ENCODE data around the gene SULT1C3.
"Not testable (repeated sequence)": the region's sequence is repeated elsewhere in the genome, so short reads cannot be mapped to it uniquely, and the experiment has no call there.

Gene SULT1C3

DNA sequence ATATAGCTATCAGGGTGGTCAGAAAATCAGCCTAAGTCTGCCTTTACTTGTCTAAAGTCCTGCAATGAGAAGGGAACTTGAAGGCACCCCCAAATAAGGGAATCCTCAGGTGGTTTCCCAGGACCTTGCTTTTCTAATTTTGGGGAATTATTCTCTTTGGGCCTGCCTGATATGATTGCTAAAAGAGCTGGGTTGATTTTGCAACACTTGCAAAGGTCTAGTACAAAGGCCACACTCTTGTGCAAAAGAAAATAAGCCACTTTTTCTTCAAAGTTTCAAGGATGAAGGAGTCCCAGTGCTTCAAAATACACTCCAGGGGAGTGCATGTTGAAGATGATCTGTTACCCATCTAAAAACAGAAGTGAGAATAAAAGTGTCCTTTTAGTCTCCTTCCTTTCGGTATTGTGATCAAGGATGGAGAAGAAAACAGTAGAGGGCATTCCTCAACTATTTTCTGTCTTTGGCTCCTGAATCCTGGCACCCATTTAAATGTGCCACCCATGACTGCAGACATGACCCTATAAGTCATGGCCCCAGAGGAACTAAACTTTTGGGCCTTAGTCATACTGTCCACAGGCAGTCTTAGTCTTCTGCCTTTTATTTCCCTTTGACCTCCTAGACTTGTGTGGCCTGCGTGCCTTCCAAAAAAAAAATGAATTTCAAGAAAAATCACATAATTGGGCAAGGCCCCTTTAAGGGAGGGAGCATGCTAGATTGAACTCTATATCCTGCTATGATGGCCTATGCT, 5.1 kb downstream of the SULT1C3 start:
- DNase-seq (ENCODE audit: low read depth in 2 of 2) = no peak

DNA sequence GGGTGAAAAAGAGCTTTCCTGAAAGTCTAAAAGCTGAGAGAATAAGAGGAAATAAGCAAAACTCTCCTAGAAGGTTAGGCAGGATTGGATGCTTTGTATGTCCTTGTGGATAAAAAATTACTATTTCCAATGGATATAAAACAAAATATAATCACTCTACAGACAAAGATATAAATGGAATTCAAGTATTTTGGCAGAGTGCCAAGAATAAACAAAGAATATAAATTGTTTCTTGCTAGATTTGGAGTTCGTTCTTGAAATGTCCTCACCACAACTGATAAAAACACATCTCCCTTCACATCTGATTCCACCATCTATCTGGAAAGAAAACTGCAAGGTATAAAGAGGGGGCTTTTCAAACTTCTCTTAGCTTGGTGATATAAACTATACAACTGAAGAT, 13.3 kb downstream of the SULT1C3 start:
- DNase-seq (ENCODE audit: low read depth in 2 of 2) = no peak

DNA sequence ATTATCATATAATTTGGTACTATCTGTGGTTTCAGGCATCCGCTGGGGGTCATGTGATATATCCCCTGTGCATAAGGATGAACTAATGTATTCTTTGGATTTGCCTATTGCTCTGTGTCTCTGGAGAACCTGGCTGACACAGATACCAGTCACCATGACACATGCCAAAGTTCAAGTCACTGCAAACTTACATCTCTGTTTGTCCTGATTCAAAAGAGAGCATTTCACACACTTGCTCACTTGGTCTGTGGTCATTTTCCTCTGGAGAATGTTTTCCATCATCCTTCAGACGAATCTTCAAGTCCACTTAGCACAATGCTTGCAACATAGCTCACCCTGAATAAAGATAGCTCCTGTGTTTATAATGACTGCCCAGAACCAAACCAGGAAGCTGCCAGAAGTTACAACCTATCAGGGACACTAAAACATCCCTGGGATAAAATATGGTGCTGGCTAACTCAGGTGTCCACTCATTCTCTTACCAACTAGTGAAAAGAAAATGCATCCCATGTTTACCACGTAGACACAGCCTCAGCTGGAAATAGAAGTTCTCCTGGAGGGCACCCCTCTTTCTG, 18.1 kb downstream of the SULT1C3 start:
- DNase-seq (ENCODE audit: low read depth in 2 of 2) = no peak

DNA sequence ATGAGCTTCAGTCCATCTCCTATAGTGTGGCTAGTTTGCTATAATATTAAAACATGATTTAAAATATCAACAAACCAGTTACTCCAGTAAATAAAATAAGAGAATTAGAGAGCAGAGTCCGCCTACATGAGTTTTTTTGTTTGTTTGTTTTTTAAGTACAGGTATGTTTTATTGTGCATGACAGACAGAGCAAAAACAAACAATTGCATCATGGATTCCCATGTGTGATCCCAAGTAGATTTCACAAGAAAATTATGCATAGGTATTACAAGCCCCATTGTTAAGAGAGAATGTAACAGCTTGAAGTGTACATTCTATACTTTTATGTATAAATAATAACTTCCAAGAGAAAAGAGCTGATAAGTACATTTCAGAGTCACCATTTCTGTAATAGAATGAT, 21.0 kb downstream of the SULT1C3 start:
- no peak for DNase-seq (ENCODE audit: low read depth in 2 of 2)

DNA sequence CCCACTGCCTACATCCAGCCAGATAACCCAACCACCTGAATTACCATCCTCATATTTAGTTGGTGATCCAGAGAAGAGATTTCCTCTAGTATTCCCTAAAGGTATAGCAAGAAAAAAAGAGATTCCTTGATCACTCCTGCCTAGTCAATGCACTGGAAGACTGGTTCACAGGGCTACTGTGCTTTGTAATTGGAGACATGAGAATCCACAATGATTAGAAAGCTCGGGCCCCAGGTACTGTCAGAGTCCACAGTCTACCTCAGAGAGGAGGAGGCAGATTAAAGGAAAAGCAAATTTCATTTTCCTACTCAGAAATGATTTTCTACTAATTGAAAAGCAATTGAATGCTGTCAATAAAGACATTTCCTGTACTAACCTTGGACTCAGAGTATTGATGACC, 22.3 kb downstream of the SULT1C3 start:
- no peak for DNase-seq (ENCODE audit: low read depth in 2 of 2)

DNA sequence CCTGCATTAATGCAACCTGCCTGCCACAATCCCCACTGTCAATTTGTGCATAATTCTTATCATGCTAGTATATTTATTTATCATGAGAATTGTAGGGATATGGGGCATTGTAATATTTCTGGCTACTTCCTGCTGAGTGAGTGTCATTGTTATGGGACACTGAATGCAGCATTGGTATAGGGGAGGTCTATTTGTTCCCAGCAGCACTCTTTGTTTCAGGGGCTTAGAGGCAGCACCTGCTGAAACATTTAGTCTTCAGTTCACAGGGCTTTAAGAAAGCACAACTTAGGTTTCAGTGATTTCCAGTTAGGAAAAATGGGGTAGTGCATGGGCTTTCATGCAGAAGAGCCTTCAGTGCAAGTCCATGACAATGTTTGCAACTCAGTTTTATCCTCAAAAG, 23.6 kb downstream of the SULT1C3 start:
- no peak for DNase-seq (ENCODE audit: low read depth in 2 of 2)

DNA sequence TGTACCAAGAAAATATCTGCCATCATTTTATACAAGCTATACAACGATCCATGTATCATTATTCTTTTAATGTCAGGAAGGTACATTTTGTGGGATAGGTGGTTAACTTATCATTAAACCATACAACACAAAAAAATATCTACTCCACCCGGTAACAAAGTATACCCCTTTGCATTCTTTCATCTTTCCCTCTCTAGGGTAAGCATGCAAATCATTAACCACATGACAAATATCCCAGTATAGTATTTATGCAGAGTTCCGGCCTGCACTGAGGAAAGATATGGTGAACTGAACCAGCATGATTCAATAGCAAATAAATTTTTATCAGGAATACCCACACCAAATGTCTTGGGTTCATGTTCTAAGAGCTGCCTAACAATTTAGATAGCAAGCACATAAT, 26.4 kb downstream of the SULT1C3 start:
- DNase-seq (ENCODE audit: low read depth in 2 of 2) = no peak

DNA sequence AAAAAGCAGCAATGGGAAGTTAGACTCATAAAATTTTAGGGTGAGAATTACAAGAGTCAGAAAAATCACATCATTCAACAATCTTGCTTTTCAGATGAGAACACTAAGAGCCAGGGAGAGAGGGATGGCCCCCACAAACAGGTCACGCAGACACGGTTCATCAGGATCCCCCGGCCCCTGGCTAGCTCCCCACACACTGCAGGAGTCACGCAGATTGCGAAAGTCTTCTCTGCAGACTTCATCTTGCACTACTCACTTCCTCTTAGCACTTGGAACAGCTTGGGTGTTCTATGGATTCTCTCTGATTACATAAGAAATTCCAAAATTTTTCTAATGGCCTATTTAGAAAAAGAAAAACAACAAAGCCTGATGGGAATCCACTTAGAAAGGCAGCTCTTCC, 27.3 kb downstream of the SULT1C3 start:
- no peak for DNase-seq (ENCODE audit: low read depth in 2 of 2)

DNA sequence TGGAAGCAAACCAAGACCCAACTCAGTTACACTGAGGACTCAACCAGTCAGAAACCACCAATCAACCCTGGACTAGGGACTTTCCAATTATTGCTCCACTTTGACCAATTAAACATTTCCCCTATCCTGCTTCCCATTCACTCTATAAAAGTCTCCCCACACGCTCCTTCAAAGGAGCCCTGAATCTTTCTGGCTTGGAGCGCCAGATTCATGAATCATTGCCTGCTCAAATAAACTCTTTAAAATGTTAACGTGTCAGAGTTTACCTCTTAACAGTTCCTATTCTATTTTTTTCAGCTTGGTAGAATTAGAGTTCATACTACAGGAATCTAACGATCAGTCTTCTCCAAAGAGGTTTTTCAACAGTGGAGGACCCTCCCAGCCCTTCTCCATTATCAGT, 28.2 kb downstream of the SULT1C3 start:
- DNase-seq (ENCODE audit: low read depth in 2 of 2) = no peak

DNA sequence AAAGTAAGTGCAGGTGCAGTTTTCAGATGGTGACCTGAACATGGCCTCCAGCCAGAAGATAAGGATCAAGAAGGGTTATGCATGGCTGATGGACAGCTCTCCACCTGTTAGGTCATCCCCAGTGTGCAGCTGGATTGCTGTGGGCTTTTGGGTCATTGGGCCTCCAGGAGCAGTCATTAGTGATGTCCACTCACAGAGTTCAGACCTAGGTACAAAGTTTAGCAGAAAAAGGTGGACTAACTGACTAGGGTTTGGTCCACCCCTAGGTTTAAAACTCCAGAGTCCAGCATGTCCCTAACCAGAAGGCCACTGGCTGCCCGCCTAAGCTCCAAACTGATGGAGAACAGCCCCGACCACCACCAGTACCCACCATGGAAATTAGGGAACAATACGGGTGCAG, 30.6 kb downstream of the SULT1C3 start:
- DNase-seq (ENCODE audit: low read depth in 2 of 2) = no peak

DNA sequence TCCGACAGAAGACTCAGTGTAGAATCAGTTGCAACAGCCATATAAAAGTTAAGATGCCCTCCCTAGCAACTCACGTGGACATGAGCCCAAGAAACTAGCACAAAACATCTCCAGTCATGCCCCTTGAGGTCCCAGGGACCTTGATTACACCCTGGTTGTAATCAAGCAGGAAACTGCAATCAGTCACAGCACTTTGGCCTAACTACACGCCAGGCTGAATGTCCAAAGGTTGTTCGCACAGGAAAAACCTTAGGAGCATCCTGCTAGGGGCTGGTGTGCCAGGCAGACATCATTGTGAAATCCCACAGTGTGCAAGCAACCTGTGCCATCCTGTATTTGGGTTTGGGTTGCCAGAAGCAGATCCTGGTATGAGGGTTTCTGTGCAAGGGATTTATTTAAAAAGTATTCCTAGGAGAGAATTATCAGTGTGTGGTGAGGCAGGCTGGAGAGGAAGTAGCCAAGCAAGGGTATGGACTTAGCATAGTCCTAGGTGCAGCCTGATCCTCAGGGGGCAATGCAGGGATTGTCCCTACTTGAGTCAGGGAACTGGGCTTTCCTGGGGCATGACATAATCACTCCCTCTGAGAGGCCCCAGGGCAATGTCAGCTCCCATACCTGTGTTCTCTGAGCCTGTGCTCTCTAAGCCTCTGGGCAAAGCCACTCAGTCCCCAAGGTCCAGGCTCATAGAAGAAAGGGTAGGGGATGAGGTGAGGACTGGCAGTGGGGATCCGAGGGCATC, 31.2 kb downstream of the SULT1C3 start:
- DNase-seq (ENCODE audit: low read depth in 2 of 2) = no peak

DNA sequence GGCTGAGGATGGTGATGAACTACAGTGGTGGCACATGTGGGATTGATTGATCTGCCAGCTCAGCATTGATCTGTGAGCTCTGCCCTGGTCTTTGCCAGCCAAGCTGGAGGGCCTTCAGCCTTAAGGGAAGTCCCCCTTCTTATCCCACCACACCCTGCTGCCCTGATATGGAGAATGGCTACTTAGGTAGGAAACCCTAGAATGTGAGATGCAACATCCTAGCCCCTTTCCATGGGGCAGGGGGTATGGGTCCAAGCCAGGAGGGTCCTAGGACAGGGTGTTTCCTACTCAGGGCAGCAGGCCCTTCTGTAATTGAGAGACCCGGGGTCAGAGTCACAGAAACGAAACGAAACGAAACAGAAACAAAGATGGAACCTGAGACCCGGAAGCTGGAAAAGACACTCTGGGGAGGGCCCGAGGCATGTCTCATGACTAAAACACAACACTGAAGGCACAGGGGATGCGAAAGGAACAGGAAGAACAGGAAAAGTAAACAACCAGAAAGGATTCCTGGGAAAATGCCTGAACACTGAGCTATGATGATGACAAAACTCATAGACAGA, 32.0 kb downstream of the SULT1C3 start:
- no peak for DNase-seq (ENCODE audit: low read depth in 2 of 2)

DNA sequence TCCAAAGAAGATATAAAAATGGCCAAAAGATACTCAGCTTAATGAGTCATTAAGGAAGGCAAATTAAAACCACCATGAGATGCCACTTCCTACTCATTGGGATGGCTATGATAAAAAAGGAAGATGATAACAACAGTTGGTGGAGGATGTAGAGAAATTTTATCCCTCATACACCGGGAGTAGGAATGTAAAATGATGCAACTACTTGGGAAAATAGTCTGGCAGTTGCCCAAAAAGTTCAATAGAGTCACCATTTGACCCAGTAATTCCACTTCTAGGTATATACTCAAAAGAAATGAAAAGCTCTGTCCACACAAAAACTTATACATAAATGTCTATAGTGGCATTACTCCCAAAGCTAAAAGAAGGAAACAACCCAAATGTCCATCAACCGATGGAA, 38.9 kb downstream of the SULT1C3 start:
- no peak for DNase-seq (ENCODE audit: low read depth in 2 of 2)

DNA sequence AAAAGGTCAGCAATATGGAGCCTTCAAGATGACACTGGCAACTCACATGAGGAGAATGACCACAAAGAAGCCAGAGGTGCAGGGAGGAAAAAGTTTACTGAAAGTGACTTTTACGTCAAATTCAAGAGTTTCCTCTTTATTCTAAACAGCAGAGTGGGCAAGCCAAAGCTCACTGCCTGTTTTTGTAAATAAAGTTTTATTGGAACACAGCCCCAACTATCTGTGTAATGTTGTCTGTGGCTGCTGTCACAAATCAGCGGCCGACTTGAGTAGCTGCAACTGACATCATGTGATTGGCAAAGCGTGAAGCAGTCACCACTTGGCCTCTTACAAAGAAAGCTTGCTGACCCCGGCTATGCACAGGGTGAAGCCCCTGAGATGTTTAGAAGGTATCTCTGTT, 39.7 kb downstream of the SULT1C3 start:
- DNase-seq (ENCODE audit: low read depth in 2 of 2) = no peak

DNA sequence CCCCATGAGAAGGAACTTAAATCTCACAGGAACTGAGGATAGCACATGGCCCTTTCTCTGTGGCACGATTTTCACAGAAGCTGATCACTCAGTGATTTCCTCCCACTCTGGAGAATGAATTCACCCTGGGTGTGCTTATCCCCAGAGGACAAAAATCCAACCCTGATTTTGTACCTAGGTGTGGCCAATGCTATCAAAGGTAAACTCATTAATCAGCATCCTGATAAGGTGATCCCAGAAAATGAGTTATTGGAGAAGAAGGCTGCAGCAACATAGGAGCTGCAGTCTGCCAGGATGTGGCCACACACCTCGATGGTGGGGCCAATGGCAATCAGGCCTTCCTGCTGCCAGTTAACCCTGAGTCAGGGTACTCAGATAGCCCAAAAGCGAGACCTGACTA, 40.7 kb downstream of the SULT1C3 start:
- DNase-seq (ENCODE audit: low read depth in 2 of 2) = no peak

DNA sequence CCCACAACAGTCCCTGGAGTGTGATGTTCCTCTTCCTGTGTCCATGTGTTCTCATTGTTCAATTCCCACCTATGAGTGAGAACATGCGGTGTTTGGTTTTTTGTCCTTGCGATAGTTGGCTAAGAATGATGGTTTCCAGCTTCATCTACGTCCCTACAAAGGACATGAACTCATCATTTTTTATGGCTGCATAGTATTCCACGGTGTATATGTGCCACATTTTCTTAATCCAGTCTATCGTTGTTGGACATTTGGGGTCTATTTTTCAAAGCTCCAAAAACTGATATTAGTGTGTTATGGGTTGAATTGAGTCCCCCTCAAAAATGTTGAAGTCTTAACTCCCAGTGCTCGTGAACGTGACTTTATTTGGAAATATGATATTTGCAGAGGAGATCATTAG, 44.8 kb downstream of the SULT1C3 start:
- DNase-seq (ENCODE audit: low read depth in 2 of 2) = not testable (repeated sequence)

DNA sequence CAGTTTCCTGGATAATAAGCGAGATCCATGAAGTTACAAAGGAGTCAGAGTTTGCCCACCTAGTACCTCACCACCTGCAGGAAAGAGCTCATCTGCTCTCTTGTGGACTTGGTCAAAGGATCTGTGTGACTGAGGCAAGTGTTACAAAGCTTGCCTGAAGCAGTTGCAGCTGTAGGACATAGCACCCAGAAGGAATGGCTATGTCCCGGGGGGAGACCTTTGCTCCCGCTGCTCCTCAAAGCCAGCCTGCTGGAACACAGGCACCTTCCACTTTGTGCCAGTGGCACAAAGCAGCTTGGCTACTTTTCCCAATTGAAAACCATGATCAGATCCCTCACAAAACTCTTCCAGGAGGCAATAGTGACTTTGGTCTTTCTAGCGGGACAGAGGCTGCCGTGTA, 45.8 kb downstream of the SULT1C3 start:
- DNase-seq (ENCODE audit: low read depth in 2 of 2) = no peak

DNA sequence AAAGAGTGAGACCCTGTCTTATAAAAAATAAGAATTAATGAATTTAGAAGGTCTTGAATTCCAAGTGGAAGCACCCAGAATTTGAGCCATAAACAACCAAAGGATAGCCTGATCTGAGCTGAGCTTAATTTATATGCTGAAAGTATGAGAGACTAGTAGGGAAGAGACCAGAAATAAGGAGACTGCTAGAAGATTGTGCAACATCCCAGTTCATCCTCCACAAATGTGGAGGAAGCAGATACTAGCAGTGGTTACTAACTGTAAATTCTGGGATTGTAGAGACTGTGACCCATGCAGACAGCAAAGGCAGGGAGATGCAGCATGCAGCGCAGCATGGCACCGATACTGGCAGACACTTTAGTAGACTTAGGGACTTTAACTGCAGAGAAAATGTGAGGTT, 47.4 kb downstream of the SULT1C3 start:
- DNase-seq (ENCODE audit: low read depth in 2 of 2) = no peak

DNA sequence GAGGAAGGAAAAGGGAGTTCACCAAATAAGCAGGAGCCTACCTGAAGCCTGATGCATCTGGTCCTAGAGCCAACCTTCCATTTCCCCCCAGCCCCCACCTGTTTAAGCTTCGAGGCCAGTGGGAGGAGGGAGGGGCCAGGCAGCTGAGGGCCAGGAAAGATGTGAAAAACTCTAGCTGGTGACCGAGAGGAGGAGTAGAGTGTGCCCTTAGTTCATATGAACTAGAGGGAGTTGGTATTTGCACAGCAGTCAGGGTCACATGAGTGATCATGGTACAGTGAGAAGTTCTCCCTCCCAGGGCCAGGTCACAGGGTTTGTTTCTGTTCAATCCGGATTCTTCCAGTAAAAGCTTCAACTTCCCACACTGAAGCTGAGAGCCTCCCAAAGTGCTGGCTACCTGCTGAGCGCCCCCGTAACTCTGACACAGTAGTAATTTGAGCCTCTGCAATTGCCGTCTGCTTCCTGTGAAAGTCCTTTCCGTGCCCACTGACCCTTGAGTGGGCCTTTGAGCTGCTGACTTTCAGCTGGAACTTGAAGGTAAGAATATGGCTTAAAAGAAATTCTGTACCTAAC, 48.9 kb downstream of the SULT1C3 start, which contains the start of gene SULT1C2:
SULT1C2 (plus strand) TSS at position 362 of the 573 bp plus-strand sequence. CDS start 4,773 bp downstream, outside the sequence.
- DNase-seq (ENCODE audit: low read depth in 2 of 2) = no peak

DNA sequence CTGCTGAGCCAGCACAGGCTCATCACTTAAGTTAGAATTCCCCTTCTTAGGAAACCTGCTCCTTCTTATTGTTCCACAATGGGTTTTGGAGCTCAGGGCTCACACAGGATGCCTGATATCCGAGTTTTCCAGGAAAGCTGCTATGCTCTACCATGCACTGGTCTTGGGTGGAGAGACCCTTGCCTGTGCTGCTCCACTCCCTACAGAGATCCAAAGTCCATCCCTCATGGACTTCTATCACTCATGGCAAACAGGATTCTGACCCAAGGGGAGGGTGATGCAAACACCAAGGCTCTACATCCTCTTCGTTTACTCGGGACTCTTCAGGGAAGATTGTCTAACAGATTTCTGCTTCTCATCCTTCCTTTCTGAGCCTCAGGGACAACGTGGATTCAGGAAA, 54.1 kb downstream of the SULT1C3 start:
- no peak for DNase-seq (ENCODE audit: low read depth in 2 of 2)

DNA sequence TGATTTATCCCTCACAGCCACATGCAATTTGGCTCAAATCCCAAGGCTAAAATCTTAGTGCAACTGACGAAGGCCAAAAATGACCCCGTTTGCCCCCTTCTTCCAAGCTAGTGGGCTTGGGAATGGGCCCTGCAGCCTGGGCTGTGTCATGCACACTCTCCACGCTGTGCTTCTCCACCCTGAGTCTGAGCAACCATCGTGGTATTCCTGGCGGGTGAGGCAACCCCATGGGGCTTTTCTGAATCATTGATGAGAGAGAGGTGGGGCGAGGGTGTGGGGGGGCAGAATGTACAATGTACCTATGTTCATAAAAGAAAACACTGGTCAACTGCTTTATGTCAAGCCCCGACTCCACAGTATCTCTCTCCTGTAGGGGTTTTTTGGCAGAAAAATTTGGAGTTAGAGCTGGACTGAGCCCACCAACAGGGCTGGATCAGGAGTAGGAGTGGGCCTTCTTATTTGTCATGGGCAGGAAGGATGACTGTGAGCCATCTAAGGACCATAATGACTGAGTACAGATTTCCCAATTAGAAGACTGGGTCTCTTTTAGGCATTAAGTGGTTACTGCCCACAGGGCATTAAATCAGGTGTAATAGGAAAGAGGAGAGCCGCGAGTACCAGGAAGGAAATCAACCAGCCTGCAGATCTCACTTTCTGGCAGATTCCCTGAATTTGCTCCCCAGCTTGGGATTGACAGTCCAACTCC, 57.8 kb downstream of the SULT1C3 start:
- DNase-seq (ENCODE audit: low read depth in 2 of 2) = no peak

DNA sequence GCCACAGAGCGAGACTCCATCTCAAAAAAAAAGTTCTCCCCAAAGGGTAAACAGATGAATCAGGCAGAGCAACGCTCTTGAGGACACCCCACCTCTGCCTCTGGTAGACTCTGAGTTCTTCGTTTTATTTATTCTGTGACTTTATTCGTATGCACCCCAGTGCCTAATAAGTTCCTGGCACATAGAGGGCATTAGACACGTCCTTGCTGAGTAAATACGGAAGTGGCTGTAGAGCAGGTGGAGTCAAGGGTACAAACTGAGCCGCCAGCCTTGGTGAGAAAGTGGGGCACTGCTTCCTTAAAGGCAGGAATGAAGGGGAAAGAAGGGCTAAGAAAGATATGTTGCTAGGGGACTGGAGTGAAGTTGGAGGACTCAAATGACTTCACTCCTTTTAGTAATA, 61.8 kb downstream of the SULT1C3 start:
- DNase-seq (ENCODE audit: low read depth in 2 of 2) = no peak
